Femur (tissue), 1 donor: ENCODE results near the gene PLAC9.

Experiments used
- DNase-seq: peaks from one replicate; pipeline ENCODE4 v3.0.0-alpha.2; 2017

PLAC9 gene

DNA sequence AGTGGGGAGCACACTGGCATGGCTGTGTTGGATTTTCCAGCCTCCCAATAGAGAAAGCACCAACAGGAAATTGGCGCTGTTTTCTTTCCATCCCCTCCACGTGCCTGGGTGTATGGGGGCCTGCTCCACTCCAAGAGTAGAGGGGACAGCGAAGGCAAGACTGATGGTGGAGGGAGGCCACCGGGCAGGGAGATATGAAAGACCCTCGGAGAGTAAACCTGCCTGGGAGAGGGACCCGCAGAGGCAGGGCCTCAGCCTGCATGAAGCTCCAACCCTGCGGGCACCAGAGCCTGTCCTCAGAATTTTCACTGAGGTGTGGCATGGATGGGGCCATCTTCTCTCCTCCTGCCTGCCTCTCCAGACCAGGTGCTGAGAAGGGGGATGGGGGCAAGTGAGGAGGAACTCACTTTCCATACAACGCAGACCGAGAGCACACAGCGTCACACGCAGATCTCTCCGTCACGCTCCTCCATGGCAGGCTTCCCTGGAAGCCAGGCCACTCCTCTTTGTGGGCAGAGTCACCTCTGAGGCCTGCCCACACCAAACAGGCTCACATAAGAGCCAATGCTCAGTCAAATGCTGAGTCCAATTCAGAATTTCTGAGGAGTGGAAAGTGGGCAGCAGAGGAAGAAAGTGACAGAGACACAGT is 54.0 kb downstream of the PLAC9 start:
- no peak for DNase-seq

DNA sequence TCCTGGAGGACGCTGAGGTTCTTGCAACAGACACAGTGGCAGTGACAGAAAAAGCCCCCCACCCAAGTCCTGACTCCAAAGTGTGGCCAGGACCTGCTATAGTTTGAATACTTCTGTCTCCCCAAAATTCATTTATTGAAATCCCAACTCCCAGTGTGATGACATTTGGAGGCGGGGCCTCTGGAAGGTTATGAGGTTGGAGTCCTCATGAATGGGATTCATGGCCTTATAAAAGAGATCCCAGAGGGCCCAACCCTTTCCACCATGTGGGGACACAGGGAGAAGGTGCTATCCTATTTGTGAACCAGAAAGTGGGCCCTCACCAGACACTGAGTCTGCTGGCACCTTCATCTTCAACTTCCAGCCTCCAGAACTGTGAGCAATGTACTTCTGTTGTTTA is 54.5 kb downstream of the PLAC9 start:
- no peak for DNase-seq

DNA sequence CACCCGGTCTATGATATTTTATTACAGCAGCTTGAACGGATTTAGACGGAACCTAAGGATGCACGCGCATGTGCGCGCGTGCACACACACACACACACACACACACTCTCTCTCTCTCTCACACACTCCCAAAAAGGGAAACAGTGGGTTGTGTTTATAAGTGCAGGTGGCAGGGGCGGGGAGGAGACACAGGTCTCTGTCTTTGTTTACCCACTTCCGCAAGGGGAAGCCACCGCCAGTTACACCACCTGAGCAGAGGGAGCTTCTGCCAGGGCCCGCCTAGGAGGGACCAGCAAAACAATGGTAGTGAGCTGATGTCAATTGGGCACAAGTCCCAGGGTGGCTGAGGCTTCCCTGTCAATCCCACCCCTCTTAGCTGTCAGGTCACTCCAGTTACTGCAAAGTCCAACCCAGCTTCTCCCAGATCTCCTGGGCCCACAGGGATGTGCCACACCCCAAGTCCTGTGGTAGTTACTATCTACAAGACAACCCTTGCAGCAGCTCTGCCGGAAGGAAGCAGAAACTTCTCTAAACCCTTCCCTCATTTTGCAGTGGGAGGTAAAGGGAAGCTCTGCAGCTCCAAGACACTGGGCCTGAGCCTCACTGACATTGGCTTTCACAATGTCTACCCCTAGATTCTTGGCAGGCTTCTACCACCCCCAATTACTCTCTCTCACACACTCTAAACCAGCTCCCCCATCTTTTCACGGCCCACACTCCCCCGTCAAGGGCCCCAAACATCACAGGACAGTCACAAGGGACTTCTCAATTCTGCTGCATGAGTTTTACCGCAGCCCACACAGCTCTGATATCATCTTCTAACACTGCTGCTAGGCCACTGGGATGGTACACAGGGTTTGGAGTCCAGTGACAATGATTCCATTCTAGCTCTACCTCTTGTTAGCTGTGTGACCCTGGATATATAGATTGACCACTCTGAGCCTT is 55.2 kb downstream of the PLAC9 start:
- DNase-seq: no peak

DNA sequence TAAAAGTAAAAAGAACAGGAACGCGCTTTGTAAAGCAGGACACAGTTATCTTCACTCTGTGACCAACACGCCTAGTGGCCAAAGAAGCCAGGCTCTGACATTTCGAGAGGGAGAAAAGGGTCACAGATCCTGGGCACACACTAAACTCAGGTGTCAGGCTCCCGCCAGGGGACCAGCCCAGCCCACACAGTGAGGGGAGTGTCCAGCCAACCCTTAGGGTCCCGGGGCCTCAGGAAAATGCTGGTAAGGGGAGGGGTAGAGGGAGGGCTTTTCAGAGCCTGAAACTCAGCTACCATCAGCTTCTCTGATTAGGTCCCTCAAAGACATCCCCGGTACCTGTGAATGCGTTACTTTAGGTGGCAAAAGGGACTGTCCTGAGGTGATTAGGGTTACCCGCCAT is 56.2 kb downstream of the PLAC9 start:
- DNase-seq: no peak

DNA sequence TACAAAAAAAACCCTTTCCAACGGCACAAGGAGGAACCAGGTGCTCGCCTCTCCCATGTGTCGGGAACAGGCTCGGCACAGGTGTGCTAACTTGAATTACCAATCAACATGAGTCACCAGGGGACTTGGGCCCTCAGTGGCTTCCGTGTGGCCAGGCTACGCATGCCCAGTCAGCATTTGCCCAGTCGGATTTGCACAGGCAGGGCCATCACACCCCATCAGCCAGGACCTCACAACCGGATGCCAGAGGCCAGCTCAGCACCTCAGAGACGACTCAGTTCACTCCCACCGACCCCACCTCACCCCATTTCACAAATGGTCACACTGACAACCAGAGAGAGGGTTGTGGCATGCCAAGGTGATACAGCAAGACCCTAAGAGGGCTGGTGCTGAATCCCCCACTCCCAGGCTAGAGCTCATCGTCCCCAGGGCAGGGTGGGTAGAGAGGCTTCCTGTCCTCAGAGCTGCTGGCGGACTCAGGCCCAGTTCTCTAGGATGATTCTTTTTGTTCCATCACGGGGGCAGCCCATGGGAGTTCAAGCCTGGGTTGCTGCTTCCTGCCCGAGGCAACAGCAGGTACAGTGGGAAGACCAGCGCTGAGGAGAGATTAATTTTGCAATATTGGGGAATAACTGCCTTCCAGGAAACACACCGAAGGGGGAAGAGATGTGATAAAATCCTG is 59.2 kb downstream of the PLAC9 start:
- no peak for DNase-seq

DNA sequence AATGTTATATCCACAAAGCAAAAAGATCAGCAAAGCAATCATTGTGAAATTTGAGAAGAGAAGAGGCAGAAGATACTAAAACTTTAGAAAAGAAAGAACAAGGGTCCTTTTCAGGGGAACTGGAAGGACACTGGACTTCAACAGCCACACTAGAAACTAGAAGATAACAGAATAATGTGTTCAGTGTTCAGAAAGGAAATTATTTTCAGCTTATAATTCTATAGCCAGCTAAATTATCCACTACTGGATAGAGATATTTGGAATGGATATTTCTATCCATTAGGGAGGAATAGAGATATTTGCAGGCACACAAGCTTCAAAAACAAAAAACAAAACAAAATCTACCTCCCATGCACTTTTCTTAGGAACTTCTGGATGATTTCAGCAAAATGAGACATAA is 60.0 kb downstream of the PLAC9 start:
- DNase-seq: no peak

DNA sequence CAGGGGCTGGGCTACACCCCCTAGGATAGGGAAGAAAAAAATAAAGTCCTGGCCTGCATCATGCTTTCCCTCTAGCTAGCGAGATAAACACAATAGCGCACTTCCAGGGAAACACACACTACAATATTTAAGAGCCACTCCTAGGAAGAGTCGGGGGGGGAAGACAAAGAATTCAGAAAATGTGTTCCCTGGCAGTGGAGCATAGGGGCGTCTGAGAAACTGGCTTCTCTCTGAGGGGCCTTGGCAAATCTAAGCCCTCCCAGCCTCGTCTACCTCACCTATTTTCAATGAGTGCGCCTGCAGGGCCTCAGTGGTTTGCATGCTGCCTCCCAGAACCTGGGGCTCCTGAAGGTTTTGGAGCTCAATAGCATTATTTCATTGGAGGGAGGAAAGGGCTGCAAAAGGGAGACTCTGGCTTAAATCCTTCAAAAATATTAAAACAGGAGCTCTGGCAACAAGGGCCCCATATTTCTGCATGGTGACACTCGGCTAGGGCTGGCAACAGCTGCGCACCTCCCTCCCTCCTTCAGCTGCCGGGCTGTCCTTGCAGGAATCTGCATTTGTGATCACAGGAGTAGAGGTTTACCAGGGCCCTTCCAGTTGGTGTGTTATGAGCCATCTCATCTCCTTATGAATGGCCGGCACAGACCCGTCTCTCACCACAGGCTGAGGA is 62.0 kb downstream of the PLAC9 start:
- no peak for DNase-seq
